Activated CD4-positive, alpha-beta T cell treated with anti-CD3 and anti-CD28 coated beads, Interleukin-10, Interleukin-2, amounts not matched to agents 100 ng/mL and 50 ng/mL, durations not matched to agents 16 hours and 8 hours (primary cell): ENCODE measurements around the gene GPX3.

Experiments
- DNase-seq: peaks from one replicate; pipeline ENCODE4 v3.0.0-alpha.2; 2020

Gene GPX3, protein sequence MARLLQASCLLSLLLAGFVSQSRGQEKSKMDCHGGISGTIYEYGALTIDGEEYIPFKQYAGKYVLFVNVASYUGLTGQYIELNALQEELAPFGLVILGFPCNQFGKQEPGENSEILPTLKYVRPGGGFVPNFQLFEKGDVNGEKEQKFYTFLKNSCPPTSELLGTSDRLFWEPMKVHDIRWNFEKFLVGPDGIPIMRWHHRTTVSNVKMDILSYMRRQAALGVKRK

DNA sequence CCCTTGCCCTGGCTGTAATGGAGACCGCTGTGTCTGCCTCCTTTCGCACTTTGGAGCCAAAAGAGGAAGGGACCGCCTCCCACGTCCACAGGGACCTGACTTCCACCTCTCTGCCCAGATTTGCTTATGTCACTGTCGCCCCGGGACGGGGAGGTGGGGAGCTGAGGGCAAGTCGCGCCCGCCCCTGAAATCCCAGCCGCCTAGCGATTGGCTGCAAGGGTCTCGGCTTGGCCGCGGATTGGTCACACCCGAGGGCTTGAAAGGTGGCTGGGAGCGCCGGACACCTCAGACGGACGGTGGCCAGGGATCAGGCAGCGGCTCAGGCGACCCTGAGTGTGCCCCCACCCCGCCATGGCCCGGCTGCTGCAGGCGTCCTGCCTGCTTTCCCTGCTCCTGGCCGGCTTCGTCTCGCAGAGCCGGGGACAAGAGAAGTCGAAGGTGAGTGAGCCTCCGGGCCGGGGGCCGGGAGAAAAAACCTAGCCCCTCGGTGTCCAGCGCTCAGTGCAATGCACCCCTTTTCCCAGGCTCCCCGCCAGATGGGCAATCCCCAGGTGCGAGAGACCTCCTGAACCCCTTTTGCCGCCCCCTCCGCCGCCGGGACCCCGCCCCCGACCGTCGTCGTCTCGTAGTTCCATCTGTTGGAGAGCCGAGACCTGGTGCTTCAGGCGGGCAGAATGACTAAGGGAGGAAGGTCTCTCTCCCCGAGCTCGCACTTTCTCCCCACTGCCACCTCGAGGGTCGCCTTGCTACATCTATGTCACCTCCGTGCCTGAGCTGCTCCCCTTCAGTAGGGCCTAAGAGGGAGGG, at the start of gene GPX3:
Gene GPX3, plus strand, starts transcription at position 288 of the 807 bp plus-strand sequence. Its CDS starts 64 bp downstream, at position 352.
- peak; percentile 18 for DNase-seq

DNA sequence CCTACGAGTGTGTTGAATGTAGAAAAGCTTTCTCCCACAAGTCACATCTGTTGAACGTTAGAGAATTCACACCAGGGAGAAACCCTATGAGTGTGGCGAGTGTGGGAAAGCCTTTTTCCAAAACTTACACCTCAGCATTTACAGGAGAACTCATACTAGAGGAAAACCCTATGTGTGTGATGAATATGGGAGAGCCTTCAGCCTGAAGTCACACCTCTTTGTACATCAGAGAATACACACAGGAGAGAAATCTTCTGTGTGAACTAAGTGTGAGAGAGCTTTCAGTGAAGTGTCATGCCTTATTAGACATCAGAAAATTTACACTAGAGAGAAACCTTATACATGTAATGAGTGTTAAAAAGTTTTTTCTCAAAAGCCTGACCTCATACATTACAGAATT, 41.8 kb upstream of the GPX3 start:
- no peak for DNase-seq

DNA sequence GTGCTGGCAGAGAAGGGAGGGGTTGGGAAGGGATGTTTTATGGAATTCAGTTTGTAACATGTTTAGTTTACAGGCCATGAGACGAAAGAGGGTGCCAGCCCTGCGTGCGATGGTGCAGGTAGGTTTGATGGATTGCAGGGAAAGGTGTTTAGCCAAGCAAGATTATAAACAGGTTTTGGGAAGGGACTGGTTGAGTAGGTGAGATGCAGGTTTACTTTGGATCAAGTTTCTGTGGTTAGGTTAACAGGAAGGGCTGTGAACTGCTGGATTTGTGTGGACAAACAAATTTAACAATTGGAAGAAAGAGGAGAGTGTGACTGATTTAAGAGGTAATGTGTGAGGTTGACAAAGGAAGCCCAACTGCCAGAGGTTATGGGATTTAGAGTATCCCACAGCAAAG, 32.6 kb upstream of the GPX3 start:
- no peak for DNase-seq

DNA sequence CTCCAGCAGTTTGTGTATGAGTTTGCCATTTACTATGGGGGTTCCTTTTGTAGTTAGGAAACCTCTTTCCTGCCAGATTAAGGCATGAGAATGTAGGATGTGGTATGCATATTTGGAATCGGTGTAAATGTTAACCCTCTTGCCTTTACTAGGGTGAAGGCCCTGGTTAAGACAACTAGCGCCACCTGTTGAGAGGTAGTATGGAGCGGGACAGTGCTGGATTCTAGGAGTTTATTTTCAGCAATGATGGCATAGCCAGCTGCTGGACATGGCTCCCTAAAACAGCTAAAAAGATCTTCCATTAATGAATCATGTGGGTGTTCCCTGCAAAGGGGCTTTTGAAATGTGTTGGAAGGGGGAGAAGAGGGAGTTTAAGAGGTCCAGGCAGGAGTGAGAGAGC, 30.7 kb upstream of the GPX3 start:
- peak; percentile 15 for DNase-seq

DNA sequence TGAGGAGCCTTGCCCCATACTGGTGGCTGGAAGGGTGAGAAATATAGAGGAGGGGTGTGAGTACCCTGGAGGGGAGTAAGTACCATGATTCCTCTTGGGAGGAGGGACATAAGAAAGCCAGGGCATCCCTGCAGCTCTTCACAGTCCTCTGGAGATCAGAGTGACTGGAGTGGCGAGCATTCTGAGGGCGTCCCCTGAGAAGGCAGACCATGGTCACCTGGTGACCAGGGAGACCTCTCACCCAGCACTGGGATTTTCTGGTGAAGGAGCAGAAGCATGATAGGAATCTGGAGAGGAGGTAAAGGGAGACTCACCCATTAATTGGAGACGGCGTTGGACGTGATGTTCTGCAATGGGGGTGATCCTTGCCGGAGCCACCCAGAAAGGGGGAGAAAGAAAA, 27.7 kb upstream of the GPX3 start:
- DNase-seq: no peak

DNA sequence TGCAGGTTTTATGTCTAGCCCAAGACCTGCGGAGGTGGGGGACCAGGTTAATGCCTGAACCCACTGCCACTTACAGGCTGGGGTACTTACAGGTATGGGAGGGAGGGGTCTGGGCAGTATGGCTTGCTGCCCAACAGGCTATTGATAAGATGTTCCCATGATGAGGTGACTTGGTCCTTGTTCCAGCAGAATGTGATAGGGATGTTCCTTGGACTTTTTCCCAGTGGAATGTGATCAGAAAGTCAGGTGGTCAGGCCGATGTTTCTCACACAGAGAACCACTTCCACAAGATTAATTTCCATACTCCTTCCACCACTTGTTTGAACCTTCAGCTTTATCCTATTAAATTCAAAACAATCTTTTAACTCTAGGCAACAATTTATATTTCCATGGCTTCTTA, 27.0 kb upstream of the GPX3 start:
- DNase-seq: no peak

DNA sequence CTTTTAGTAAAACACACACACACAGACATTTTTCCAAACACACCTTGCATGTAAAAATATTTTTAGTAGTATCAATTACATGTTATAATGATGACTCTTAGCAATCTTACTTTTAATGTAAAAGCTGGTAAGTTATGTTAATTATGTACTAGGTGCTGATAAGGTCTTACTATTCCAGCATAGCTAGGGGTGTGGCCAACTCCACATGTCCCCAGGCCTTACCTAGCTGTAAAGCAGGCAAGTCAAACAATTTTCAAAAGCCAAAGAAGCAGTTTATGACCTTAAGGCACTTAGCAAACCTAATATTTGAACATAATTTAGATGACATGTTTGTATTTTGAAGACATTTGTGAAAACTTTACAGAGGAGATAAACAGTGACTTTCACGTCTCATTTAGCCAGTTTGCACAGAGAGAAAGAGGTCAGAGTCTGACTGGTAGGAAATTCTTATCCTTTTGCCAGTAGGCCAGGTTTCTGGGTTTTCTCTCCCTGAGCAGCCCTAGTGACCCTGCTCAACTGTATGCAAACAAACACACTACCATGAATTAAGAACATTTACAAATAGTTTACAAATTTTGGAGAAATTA, 26.5 kb upstream of the GPX3 start:
- no peak for DNase-seq

DNA sequence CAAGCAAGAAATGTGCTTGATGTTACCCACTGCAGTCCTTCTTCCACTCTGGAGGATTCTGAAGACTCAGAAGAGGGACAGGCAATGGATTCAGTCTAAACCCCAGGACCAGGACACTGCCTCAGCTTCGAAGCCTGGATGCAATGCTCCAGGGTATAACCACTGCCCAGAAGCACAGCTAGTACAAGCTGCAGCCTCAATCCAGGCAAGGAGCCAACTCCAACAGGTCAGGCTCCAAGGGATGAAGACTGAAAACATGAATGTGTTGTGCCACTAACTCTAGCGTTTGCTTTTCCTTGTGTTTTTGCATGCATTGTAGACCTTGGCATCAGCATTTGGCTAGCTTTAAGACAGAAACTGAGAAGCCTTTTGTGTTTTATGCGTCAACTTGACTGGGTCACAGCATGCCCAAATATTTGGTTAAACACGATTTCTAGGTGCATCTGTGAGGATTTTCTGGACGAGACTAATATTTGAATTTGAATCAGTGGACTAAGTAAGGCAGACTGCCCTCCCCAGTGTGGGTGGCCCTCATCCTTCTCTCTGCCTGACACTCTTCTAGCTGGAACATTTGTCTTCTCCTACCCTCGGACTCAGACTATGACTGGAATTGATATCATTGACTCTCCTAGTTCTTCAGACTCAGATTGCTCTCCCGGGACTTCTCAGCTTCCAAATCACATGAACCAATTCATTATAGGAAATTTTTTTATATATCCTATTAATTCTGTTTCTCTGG, 20.5 kb upstream of the GPX3 start:
- no peak for DNase-seq

DNA sequence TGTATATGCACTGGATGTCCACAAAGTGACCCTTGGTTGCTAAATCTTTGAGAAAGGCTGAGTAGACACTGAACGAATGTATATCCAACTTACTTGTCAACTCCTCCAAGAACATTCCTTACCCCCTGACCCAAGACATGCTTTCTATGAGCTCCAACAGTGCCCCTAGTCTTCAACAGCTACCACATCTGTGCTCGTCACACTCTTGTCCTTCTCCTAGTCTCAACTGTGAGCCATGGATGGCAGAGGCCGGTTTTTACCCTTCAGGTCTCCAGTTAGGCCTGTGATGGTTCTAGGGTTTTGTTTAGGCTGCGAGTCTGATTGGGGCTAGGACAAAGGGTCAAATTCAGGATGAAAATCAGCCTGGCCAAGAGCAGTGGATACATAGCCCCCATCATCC, 19.0 kb upstream of the GPX3 start:
- DNase-seq: no peak

DNA sequence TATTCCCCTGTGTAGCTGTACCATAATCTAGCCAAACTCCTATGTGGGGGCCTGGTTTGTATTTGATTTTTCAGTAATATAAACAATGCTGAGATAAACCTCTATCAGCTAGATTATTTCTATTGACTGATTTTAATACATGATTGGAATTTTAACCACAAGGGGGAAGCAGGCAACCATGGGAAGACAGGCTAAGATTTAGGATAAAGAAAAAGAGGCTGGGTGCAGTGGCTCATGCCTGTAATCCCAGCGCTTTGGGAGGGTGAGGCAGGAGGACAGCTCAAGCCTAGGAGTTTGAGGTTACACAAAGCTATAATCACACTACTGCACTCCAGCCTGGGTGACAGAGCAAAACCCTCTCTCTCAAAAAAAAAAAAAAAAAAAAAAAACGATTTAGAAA, 18.1 kb upstream of the GPX3 start:
- no peak for DNase-seq

DNA sequence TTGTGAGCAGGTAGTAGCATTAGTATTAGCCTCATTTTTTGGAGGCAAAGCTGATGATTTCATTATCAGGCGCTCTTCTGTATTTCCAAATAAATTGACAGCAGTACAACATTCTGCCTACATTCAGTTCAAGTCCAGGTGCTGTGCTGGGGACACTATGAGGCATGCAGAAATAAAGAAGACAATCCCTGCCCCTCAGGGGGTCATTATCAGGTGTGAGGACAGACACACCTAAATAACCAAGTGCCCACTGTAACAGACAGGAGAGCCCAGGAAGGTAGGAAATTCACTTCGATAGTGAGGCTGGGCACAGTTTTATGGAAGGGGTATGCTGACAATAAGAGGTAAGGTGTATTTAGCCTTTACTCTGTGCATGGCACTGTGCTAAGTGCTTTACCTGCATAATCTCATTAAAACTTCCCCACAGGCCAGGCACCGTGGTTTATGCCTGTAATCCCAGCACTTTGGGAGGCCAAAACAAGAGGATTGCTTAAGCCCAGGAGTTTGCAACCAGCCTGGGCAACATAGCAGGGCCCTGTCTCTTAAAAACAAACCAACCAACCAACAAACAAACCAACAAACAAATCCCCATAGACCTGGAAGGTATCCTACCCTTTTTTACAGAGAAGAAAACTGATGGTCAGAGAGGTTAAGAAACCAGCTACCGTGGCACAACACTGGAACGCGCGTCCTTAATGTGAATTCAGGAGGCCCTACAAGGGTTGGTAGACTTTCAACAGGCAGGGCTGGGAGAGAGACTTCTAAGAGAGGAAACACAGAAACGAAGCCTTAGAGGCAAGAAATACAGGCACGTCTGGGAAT, 17.5 kb upstream of the GPX3 start:
- no peak for DNase-seq

DNA sequence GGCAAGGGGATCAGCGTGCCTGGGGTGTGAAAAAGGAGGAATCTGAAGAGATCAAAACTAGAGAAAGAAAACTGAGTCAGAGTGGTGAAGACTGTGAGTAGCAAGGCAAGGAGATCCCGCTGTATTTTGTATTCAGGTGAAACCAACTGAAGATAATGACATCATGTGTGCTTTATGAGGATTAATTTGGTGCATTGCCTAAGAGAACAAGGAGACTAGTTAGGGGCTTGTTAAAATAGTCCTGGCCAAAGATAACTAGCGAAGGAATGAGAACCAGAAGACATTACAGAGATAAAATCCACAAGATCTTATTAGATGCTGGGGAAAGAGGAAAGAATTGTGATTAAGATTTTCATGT, 16.9 kb upstream of the GPX3 start:
- DNase-seq: no peak

DNA sequence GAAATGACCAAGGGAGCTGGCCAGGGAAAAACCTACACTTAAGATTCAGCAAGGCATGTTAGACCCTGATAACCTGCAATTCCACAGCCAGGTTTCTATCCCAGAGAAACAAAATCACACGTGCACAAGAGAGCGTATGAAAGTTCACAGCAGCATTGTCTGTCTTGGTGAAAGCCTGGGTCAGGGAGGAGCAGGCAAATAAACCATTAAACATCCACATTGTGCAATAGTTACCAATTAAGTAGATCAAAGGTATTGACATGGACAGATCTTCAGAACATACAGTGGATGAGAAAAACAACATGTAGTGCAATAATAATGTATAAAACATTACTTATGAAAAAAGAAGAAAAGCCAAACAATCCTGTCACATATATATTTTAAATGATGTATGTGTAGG, 15.9 kb upstream of the GPX3 start:
- DNase-seq: no peak

DNA sequence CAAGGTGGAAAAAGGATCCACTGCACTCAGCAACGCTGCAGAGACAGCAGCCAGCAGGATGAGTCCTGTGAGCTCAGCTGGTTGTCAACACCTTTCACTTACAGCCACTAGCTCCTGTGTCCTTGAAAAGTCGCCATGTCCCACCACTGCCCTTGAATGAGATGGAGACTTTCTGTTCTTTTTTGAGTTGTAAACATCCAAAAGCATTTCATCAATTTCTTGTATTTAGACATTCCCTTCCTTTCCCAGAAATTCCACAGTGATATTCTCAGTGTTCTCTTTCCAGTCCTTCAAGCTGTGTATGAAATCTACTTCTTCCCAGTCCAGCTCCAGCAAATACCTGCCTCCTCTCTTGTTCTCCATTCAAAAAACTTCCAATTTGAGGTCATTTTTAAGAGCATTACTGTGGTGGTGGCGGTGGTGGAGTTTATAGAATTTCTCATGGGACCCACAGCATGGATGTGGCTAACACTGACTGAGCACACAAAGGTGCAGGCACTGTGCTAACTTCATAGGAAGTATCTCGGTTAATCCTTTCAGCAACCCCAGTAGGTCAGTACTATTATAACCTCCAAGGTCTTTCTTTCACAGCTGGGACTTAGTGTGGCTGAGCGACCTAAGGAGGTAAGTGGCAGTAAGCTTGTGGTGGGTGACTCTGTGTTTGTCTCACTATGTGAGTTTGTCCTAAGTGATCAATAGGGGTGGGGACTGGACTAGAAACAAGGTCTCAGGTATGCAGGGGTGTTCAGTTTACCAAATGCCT, 15.0 kb upstream of the GPX3 start:
- DNase-seq: no peak

DNA sequence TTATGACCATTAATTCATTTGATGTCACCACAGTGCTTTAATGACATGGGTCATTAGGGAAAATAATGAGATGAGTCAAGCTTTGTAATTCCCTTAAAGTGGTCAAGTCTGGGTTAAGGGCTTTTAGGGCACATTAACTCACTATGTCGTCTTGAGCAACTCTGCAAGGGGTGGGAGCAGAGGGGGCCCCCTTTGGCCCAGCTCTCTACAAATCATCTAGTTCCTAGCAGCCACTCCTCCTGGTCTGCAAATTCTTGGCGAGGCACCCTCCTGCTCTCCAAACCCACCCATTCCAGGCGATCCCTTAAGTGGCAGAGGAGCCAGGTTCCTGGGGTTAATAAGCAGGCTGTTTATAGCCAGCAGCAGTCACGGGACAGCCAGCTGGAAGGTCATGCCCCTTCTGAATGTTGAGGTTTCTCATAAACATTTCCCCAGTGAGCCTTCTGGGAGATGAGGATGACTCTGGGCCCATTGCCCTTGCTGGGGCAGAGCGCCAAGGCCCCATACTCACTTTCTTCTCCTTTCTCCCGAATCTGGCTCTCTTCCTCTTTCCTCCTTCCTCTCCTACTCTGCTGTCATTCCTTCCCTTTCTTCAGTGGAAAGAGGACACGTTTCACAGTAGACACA, 14.3 kb upstream of the GPX3 start:
- DNase-seq: no peak

DNA sequence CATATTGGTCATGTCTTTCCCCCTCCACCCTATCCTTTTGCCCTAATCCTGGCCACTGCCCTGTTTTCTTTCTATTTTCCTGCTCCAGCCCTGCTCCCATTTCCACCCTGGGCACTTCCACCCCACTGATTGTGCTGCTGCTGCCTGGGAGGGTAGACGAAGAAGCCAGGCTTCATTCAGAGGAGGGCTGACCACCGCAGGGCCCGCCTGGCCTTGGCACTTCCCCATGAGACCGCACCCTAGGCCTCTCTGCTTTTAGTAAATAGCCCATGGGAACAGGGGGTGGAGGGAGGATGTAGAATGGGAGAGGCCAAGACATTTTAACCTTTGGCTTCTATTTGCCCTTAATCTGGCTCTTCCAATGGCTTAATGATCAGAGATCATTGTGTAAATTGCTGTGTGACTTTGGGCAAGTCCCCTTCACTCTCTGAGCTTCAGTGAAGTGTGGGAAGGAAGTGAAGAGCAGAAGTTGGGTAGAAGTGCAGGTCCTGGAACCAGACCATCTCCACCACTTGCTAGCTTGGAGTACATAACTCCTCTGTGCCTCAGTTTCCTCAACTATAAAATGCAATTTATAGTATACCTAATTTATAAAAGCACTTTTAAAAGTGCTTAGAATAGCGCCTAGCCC, 13.6 kb upstream of the GPX3 start:
- DNase-seq: no peak

DNA sequence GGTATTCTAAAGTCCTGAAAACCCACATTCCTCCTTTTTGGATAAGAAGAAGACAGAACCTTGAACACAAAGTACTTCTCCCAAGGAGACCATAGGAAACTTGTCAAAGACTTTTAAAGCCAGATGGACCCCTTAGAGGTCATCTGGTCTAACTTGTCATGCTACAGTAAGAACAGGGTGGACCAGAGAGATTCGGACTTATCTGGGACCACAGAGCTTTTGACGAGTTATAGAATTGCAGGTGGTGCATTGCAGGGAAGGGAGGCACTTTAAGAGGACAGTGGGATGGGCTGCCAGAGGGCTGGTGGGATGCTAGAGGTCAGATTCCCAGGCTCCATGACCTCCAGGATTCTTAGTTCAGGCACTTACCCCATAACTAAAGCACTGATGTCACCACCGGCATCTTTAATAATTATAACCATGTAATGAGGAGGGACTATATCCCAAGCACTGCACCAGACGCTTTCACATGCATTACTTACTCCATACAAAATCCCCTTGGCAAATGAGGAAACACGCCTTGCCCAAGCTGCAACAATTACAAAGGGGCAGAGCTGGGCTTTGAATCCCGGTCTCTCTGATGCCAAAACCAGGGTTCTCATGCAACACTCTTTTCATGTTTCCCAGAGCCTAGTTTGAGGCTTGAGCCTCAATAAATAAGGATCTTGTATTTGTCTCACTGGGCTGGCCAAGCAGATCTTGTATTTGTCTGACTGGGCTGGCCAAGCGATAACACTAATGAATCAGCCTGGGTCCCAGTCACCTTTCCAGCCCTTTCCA, 12.8 kb upstream of the GPX3 start:
- no peak for DNase-seq

DNA sequence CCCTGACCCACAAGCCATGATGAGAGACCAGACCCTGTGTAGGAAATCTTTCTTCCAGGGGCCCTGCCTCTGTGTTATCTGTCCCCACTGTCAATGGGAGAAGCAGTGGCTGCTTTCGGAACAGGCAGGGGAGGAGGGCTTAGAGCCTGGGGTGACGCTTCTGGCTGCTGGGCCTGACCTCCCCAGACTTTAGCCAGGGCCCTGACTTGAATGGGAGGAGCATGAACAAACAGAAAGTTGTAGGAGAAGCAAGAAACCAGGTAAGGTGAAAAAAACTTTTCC, 12.2 kb upstream of the GPX3 start:
- DNase-seq: no peak

DNA sequence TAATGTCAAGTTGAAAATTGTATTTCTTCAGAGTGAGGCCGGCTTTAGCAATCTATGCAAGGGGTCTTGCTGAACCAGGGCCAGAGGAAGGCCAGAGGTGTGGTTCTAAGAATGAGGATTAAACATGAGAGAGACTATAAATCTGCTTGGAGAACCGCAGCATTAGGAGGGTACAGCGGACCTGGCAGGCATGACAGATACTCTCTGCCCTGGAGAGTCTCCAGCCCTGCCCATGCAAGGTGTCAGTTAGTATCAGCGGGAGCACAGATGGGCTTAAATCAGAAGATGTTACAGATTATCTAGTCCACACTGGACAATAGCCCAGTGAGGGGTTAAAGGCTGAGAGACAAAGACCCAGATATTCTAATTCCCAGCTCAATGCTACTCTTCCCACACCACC, 11.5 kb upstream of the GPX3 start:
- no peak for DNase-seq

DNA sequence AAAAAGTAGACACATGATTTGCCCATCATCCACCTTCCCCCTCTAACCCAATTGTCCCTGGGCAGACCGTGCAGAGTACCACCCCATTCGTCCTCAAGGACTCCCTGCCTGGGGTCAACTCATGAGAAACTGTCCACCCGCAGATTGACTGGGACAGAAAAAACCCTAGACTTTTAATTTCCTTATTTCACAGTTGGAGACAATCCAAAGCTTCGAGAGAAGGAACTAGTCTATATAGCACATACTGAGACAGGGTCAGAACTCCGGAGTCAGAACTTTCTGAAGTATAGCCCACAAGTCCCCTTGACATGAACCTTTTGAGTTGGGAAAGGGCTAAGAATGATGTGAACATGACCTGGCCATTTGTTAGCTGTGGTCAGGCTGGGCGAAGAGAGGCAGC, 7.5 kb upstream of the GPX3 start:
- DNase-seq: no peak
